Measurements from ENCODE around the gene LIN7C.

- no peak for TF ChIP-seq CTCF (IDR thresholded peaks at IDR 0.05; ENCODE audit: poor library complexity, severe bottlenecking)
- TF ChIP-seq EP300 (conservative IDR thresholded peaks at IDR 0.05; ENCODE audit: poor library complexity, severe bottlenecking), result no peak
These were observed 50.3 kb downstream of the LIN7C start for GRCh38 chr11:27456140-27456794.
